MCF 10A (cell line): ENCODE results near the gene KANK2. TPM values are rescaled to one million over a fixed set of nuclear protein-coding genes. Genes with fewer than 3 reads are reported as not detected.

Experiments
- BruUV-seq: library from RNA; stranded (reverse); fragments of 400-500 nt; replicated peaks from 2 replicates; lab custom pipeline; 2021; lab: Mats Ljungman, UMichigan
- CTCF ChIA-PET: fragments of 300-600 bp; sonication (Branson Sonifier 250); formaldehyde crosslinking; extraction: SDS; loops from one replicate; lab custom pipeline; 2021; ENCODE audit warnings: antibody characterized with exemption, inconsistent platforms; lab: Yijun Ruan, JAX
- POLR2A ChIA-PET: fragments of 300-600, 350-650 bp; sonication (Branson Sonifier 250); formaldehyde crosslinking; extraction: SDS; loops from one replicate; lab custom pipeline; 2020; ENCODE audit warnings: antibody characterized with exemption, inconsistent platforms; lab: Yijun Ruan, JAX
- DNase-seq: peaks from one replicate; pipeline ENCODE4 v3.0.0-alpha.2; 2018; ENCODE audit not compliant: unreplicated experiment
- H3K27ac Mint-ChIP-seq: one replicate; pipeline ENCODE4 v1.8.0; 2022; ENCODE audit warnings: mild to moderate bottlenecking, low read depth, mixed read lengths; ENCODE audit not compliant: unreplicated experiment
- H3K27me3 Mint-ChIP-seq: one replicate; pipeline ENCODE4 v1.8.0; 2022; ENCODE audit warnings: mixed read lengths; ENCODE audit not compliant: insufficient read depth, unreplicated experiment
- H3K36me3 Mint-ChIP-seq: one replicate; pipeline ENCODE4 v1.8.0; 2022; ENCODE audit warnings: mild to moderate bottlenecking, moderate library complexity, mixed read lengths; ENCODE audit not compliant: insufficient read depth, unreplicated experiment
- H3K4me1 Mint-ChIP-seq: one replicate; pipeline ENCODE4 v1.8.0; 2022; ENCODE audit warnings: mixed read lengths; ENCODE audit not compliant: insufficient read depth, unreplicated experiment
- H3K4me3 Mint-ChIP-seq: one replicate; pipeline ENCODE4 v1.8.0; 2022; ENCODE audit warnings: mild to moderate bottlenecking, moderate library complexity, mixed read lengths; ENCODE audit not compliant: unreplicated experiment
- H3K9me3 Mint-ChIP-seq: one replicate; pipeline ENCODE4 v1.8.0; 2022; ENCODE audit warnings: mixed read lengths; ENCODE audit not compliant: unreplicated experiment
- CTCF ChIP-seq: fragments of 200-600 bp; IDR thresholded peaks from one replicate; pipeline ENCODE4 v1.8.0; 2022; ENCODE audit warnings: antibody characterized with exemption, mild to moderate bottlenecking; ENCODE audit not compliant: unreplicated experiment
- intact Hi-C: fragments of 100-400 bp; cut with micrococcal nuclease; formaldehyde crosslinking; loops from 2 replicates; pipeline ENCODE4 v1.14.1; 2022
- total RNA-seq: library from RNA; stranded (reverse); gene quantifications from 2 replicates; pipeline ENCODE4 v1.2.3, GENCODE V29; 2022

Gene KANK2
- total RNA-seq, 1 experiment from 2014 or later = 29.2 TPM

GRCh38 chr19:11225172-11225571 lies 27.8 kb upstream of the KANK2 start:
- peaks cover 10% of the 10 kb centered on the region for H3K36me3 Mint-ChIP-seq
- BruUV-seq = no TSS peak
- H3K27me3 Mint-ChIP-seq = no peaks in the 10 kb centered on the region
- ChIA-PET CTCF (interaction anchor here (0.6 to 1.8 kb wide), 3 partner anchors 18 to 1398 kb away, joined by 3 to 4 read pairs (median 3); no protein-coding TSS in a partner anchor), POLR2A (no interaction called here)
- intact Hi-C loops = no loop called here
- TF ChIP-seq CTCF = no peak
- H3K27ac Mint-ChIP-seq = no peak overlapping the region
- no peak for DNase-seq
- H3K4me1 Mint-ChIP-seq = no peaks in the 10 kb centered on the region
- no peak overlapping the region for H3K4me3 Mint-ChIP-seq
- H3K9me3 Mint-ChIP-seq = peaks cover 25% of the 10 kb centered on the region

DNA sequence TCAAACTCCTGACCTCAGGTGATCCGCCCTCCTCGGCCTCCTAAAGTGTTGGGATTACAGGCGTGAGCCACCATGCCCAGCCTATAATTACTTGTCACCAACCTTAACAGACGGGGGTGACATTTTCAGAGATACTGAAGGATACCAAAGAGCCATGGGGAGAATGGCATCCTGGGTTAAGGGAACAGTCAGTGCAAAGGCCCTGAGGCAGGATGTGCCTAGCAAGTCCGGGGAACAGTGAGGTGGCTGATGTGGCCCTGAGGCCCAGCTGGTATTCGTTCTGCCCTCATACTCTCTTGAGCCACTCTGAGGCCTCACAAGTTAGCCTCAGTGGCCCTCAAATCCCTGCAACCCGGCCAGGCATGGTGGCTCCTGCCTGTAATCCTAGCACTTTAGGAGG lies 27.1 kb upstream of the KANK2 start:
- Mint-ChIP-seq H3K36me3 (peaks cover 10% of the 10 kb centered on the region), H3K4me1 (no peaks in the 10 kb centered on the region), H3K27me3 (no peaks in the 10 kb centered on the region), H3K9me3 (peaks cover 26% of the 10 kb centered on the region), H3K27ac (no peak overlapping the region), H3K4me3 (no peak overlapping the region)
- CTCF ChIA-PET = interaction anchor here (1.4 to 1.8 kb wide), 2 partner anchors 11 to 19 kb away, joined by 3 read pairs; no protein-coding TSS in a partner anchor
- POLR2A ChIA-PET = no interaction called here
- no peak for TF ChIP-seq CTCF
- intact Hi-C loops = no loop called here
- BruUV-seq = no TSS peak
- DNase-seq = no peak

DNA sequence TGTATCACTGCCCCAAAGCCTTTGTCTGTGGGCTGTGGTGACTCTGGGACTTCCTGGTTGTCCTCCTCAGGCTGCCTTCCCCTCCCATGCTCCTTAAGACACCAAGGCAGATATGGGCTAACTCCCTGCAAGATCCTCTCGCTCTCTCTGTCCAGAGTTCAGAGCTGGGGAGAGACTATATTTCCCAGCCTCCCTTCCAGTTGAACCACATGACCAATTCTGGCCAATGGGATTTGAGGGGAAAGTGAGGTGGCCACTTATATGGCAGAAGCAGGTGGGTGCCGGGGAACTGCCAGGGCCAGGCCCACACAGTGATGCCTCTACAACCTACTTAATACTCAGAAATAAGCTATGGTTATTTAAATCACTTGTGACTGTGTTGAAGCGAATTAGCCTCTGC lies 25.9 kb upstream of the KANK2 start:
- no TSS peak for BruUV-seq
- TF ChIP-seq CTCF = no peak
- ChIA-PET POLR2A (interaction anchor here (0.7 kb wide), 1 partner anchor 100 kb away, joined by 3 read pairs; no protein-coding TSS in a partner anchor), CTCF (interaction anchor here (0.6 to 1.4 kb wide), 3 partner anchors 10 to 19 kb away, joined by 3 to 4 read pairs (median 3); no protein-coding TSS in a partner anchor)
- Mint-ChIP-seq H3K27me3 (no peaks in the 10 kb centered on the region), H3K9me3 (peaks cover 26% of the 10 kb centered on the region), H3K27ac (no peak overlapping the region), H3K4me1 (no peaks in the 10 kb centered on the region), H3K4me3 (no peak overlapping the region), H3K36me3 (peaks cover 10% of the 10 kb centered on the region)
- no peak for DNase-seq
- intact Hi-C loops = no loop called here

GRCh38 chr19:11221082-11221598 lies 23.8 kb upstream of the KANK2 start:
- H3K27ac Mint-ChIP-seq = no peak overlapping the region
- POLR2A ChIA-PET = no interaction called here
- H3K36me3 Mint-ChIP-seq = peaks cover 23% of the 10 kb centered on the region
- DNase-seq = no peak
- no TSS peak for BruUV-seq
- peaks cover 26% of the 10 kb centered on the region for H3K9me3 Mint-ChIP-seq
- intact Hi-C loops = no loop called here
- no peak for TF ChIP-seq CTCF
- no peak overlapping the region for H3K4me3 Mint-ChIP-seq
- CTCF ChIA-PET = no interaction called here
- no peaks in the 10 kb centered on the region for H3K4me1 Mint-ChIP-seq
- H3K27me3 Mint-ChIP-seq = no peaks in the 10 kb centered on the region
